Muscle of leg (tissue), 11 donors: ENCODE data around the gene AEBP1. TPM values are rescaled to one million over a fixed set of nuclear protein-coding genes. Genes with fewer than 3 reads are reported as not detected.

Experiments
- DNase-seq: peaks from one replicate; pipeline ENCODE4 v3.0.0; 2013
- H3K27ac ChIP-seq: one replicate; pipeline ENCODE4 v1.5.1; 2013; ENCODE audit warnings: mild to moderate bottlenecking, low read length, control low read depth
- H3K27me3 ChIP-seq: one replicate; pipeline ENCODE4 v1.6.1; 2013; ENCODE audit warnings: low read length; ENCODE audit not compliant: control insufficient read depth, insufficient read depth
- H3K36me3 ChIP-seq: one replicate; pipeline ENCODE4 v1.6.1; 2013; ENCODE audit warnings: low read length; ENCODE audit not compliant: control insufficient read depth, insufficient read depth
- H3K4me1 ChIP-seq: one replicate; pipeline ENCODE4 v1.6.1; 2013; ENCODE audit warnings: low read length; ENCODE audit not compliant: control insufficient read depth, insufficient read depth
- H3K4me3 ChIP-seq: one replicate; pipeline ENCODE4 v1.5.1; 2013; ENCODE audit warnings: low read length, control low read depth
- H3K9me3 ChIP-seq: replicated peaks from 2 replicates; pipeline ENCODE4 v1.6.1; 2013; ENCODE audit warnings: low read depth, low read length; ENCODE audit not compliant: control insufficient read depth
- WGBS: methylation state at CpG from one replicate; pipeline ENCODE4 v1.1.5; 2013; ENCODE audit warnings: missing lambda C conversion rate; ENCODE audit not compliant: insufficient coverage; 5-methylcytosine and 5-hydroxymethylcytosine counted together
- polyA plus RNA-seq, 8 donors: library from polyadenylated mRNA; unstranded; fragments of 120-200 nt; gene quantifications; one replicate each; pipeline versions ENCODE4 v1.2.1 to v1.2.3, GENCODE V29; 2013; ENCODE audit warnings: inconsistent platforms in 1 of 8, low replicate concordance in 1 of 8; ENCODE audit not compliant: insufficient read length in 8 of 8, insufficient read depth in 1 of 8
- total RNA-seq: library from RNA; stranded (reverse); fragments of 120-200 nt; gene quantifications from one replicate; pipeline ENCODE4 v1.2.4, GENCODE V29; 2013

The AEBP1 gene
- total and polyA plus RNA-seq, 9 donors, result 64.8 to 152 (median 93.7) TPM

GRCh38 chr7:44066494-44067063 is 37.6 kb upstream of the AEBP1 start:
- no peaks in the 10 kb centered on the region for H3K9me3 ChIP-seq
- no peak overlapping the region for H3K4me3 ChIP-seq
- H3K27ac ChIP-seq, result peak overlapping the region; percentile 60
- H3K4me1 ChIP-seq, result peaks cover 50% of the 10 kb centered on the region
- peaks cover 14% of the 10 kb centered on the region for H3K36me3 ChIP-seq
- WGBS, result 73% methylated on average over 7 of the region's 7 CpGs
- no peak for DNase-seq
- H3K27me3 ChIP-seq, result peaks cover 26% of the 10 kb centered on the region

DNA sequence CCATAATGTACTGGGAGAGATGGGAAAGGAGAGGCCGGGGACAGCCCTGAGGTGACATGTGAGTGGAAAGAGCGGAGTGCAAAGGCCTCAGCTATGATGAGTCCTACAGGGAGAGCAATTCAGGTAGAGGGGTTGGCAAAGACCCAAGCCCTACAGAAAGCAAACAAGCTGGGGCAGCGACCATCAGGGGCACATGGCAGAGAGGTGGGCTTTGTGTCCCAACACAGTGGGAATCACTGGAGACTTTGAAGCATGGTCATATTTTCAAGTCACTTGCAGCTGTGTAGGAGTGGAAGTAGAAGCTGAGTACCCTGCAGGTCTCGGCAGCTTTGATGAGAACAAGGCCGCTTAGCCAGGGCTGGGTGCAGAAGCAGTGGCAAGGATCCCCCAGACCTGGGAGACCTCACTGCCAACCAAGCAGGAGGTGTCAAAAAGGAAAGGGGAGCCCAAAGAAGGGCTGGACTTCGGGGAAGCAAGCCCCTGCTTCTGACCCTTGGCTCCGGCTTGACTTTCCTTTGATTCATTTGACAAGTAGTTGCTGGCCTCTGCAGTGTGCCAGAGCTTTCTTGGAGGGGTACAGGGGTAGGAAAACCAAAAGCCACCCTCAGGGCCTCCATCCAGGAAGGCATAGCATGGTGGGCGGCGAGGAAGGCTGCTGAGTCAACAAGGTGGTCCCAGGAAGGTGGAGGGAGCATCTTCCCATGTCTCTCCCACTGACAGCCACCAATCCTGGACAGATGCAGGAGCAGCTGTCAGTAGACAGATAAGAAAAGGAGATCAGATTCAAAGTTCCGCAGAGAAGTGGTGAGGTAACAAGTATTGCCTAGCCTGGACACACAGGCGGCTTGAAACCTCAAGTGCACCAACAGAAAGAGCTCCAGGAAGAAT is 36.8 kb upstream of the AEBP1 start:
- peaks cover 12% of the 10 kb centered on the region for H3K36me3 ChIP-seq
- no peak overlapping the region for H3K4me3 ChIP-seq
- H3K4me1 ChIP-seq, result peaks cover 52% of the 10 kb centered on the region
- H3K27me3 ChIP-seq, result peaks cover 26% of the 10 kb centered on the region
- no peak for DNase-seq
- 87% methylated on average over 8 of the region's 11 CpGs for WGBS
- no peaks in the 10 kb centered on the region for H3K9me3 ChIP-seq
- no peak overlapping the region for H3K27ac ChIP-seq

DNA sequence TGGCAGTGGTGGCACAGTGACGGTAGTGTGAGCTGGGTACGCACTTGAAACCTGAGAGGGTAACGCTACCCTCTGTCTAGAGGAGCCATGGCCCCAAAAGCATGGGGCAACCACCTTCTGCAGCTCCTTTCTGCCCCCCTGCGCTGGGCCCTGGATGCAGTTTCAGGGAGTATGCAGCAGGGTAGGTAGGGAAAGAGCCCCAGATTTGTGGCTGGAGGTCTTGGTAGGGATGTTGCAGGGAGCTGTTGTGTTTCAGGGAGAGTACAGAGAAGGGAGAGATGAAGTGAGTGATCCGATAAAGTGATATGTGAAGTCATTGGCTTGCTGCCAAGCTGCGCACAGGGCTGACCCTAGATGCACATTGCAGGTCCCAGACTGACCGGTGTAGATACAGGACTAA is 36.1 kb upstream of the AEBP1 start:
- Histone ChIP-seq H3K27ac (no peak overlapping the region), H3K27me3 (peaks cover 26% of the 10 kb centered on the region), H3K4me1 (peaks cover 53% of the 10 kb centered on the region), H3K36me3 (peaks cover 12% of the 10 kb centered on the region), H3K4me3 (no peak overlapping the region), H3K9me3 (no peaks in the 10 kb centered on the region)
- DNase-seq, result no peak
- 71% methylated on average over 5 of the region's 7 CpGs for WGBS

- Histone ChIP-seq H3K27ac (no peak overlapping the region), H3K4me1 (peaks cover 39% of the 10 kb centered on the region), H3K9me3 (no peaks in the 10 kb centered on the region), H3K4me3 (no peak overlapping the region), H3K36me3 (peaks cover 47% of the 10 kb centered on the region), H3K27me3 (no peaks in the 10 kb centered on the region)
- 61% methylated on average over 2 of the region's 9 CpGs for WGBS
- no peak for DNase-seq
Observed at GRCh38 chr7:44071726-44072363, 32.3 kb upstream of the AEBP1 start.

DNA sequence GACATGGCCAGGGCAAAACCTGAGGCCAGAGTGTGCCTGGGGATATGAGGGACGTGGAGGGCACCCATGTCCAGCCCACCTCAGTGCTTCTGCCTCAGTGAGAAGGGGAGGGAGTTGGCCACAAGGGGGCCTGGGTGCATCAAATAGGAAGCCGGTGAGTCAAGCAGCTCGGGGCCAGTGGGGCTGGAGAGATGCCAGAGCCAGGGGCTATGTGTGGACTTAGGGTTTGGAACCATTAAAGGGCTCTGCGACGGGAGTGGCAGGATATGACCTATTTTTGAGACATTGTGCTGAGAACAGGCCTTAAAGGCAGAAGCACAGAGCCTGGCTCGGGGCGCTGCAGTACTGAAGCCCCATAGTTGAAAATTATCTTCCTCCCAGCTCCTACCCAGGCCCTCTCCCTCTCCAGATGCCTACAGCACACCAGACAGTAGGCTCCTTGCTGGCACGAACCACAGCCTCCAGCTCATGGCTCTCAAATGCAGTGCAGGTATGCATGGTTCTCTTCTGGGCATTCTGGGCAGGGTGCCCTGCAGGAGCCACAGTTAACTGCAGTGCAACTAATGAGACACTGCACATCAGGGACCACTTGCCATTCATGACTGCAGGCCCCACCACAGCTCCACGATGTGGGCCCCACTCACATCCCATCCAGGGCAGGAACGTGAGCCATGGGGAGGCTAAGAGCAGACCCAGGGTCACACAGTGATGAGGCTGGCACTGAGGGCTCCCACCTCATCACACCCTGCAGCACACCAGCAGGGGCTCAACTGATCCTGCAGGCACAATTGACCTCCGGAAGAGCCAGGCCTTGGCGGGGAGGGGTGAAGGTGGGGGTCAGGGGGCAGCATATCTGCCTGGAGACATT is 31.5 kb upstream of the AEBP1 start:
- Histone ChIP-seq H3K36me3 (peaks cover 54% of the 10 kb centered on the region), H3K27me3 (no peaks in the 10 kb centered on the region), H3K27ac (peak overlapping the region; percentile 24), H3K4me1 (peaks cover 32% of the 10 kb centered on the region), H3K4me3 (no peak overlapping the region), H3K9me3 (no peaks in the 10 kb centered on the region)
- WGBS, result 39% methylated on average over 10 of the region's 12 CpGs
- peak; percentile 76 for DNase-seq

DNA sequence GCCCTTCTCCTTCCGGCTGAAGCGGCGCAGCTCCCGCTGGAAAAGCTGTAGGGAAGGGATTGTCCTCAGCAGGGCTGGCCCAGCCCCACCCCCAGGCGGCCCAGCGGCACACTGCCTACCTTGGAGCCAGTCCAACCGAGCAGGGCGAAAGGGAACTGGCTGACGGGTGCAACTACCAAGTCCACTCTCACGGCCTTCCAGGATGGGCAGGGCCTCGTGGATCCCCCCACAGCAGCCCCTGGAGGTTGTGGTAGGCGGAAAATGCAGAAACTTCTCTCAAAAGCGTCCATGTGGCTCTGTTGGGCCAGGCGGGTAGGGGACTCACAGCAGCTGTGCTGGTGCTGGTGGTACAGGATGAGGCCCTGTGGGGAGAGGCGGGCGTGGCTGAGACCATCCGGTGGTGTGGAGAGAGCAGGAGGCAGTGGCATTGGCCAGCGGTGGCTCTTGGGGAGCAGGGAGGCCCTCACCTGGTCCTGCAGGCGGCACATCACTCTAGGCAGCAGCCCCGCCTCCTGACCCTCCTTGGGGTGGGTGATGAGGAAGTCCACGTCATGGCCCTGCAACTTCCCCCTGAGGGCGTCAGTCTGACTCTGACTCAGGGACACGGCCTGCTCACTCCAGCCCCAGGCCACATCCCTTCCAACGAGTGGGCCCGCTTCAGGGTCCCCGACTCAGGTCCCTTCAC is 30.3 kb upstream of the AEBP1 start:
- peaks cover 25% of the 10 kb centered on the region for H3K4me1 ChIP-seq
- H3K9me3 ChIP-seq, result no peaks in the 10 kb centered on the region
- H3K27ac ChIP-seq, result no peak overlapping the region
- DNase-seq, result peak; percentile 56
- WGBS, result 83% methylated on average over 13 of the region's 26 CpGs
- peaks cover 65% of the 10 kb centered on the region for H3K36me3 ChIP-seq
- H3K27me3 ChIP-seq, result no peaks in the 10 kb centered on the region
- no peak overlapping the region for H3K4me3 ChIP-seq

- Histone ChIP-seq H3K4me1 (peaks cover 25% of the 10 kb centered on the region), H3K36me3 (peaks cover 70% of the 10 kb centered on the region), H3K4me3 (no peak overlapping the region), H3K27ac (no peak overlapping the region), H3K27me3 (no peaks in the 10 kb centered on the region), H3K9me3 (no peaks in the 10 kb centered on the region)
- 88% methylated on average over 9 of the region's 13 CpGs for whole genome bisulfite sequencing
- DNase-seq, result no peak
Observed at GRCh38 chr7:44074349-44074695, 29.8 kb upstream of the AEBP1 start.

DNA sequence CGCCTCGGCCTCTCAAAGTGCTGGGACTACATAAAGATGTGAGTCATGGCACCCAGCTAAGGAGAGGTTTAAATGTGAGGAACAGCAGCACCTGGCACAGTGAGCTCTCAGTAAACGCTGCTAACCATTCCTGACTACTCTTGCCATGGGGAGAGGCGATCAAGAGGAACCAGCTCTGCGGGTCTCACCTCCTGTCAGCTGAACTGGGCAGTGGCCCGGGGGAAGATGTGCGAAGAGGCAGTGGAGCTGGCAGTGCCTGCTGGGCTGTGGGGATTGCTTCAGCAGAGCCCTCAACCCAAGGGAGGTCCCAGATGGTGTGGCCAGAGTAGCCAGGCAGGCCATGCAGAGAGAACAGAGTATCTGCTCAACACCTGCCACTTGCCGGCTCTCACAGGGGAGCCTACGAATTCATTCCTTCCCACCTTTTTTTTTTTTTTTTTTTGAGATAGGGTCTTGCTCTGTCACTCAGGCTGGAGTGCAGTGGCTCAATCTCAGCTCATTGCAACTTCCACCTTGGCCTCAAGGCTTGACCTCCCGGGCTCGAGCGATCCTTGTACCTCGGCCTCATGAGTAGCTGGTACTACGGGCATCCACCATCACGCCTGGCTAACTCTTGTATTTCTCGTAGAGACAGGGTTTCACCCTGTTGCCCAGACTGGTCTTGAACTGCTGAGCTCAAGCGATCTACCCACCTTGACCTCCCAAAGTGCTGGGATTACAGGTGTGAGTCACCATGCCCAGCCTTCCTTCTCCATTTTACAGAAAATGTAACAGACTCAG is 28.7 kb upstream of the AEBP1 start:
- no peaks in the 10 kb centered on the region for H3K27me3 ChIP-seq
- 94% methylated on average over 14 of the region's 17 CpGs for WGBS
- no peak overlapping the region for H3K27ac ChIP-seq
- H3K4me1 ChIP-seq, result peaks cover 31% of the 10 kb centered on the region
- H3K4me3 ChIP-seq, result no peak overlapping the region
- DNase-seq, result no peak
- H3K36me3 ChIP-seq, result peaks cover 82% of the 10 kb centered on the region
- no peaks in the 10 kb centered on the region for H3K9me3 ChIP-seq
